IPS-18c (cell line): ENCODE measurements around the gene CARD11.

ENCODE experiments used
- H3K4me3 ChIP-seq: 2 replicates; pipeline ENCODE4 v1.7.0; 2013; ENCODE audit warnings: low read depth, mild to moderate bottlenecking, low read length, moderate library complexity; ENCODE audit not compliant: insufficient read depth
- H3K9me3 ChIP-seq: one replicate; pipeline ENCODE4 v1.6.1; 2013; ENCODE audit warnings: mild to moderate bottlenecking, low read length, moderate library complexity; ENCODE audit not compliant: control insufficient read depth, insufficient read depth

CARD11 gene

DNA sequence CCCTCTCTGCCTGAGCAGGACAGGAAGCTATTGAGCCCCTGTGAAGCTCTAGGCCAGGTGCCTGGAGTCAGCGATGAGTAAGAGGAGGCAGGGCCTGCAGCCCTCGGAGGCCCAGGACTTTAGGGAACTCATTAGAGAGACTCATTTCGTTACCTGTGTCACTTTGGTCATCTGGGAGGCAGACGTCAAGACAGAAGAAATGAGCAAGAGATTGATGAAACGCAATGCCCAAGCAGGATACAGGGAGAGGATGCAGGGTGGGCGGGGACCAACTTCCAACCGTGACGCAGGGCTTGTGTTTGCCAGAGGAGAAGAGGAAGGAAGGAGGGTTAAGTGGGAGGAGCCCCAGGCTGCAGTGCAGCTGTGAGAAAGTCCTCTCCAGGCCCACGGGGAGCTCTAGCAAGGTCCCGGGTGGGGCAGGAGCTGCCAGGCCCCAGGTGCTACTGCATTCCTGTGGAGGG lies 173.2 kb downstream of the CARD11 start:
- Histone ChIP-seq H3K9me3 (no peaks in the 10 kb centered on the region), H3K4me3 (no peak overlapping the region)

DNA sequence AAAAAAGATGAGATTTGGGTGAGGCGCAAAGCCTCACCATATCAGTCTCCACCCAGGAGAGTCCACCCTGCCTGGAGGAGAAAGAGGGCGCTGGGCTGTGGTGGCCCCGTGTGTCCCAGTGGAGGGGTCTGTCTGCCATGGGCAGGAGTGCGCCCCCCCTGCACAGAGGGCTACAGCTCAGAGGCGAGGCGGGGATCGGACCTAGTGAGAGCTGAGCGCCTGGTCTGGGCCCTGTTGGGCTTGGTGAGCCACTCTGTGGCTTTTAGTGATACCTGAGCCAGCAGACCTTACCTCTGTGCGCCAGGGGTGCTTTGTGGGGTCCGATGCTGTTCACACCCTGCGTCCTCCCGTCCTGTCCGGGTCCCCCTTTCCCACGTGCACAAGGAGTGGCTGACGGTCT lies 173.7 kb downstream of the CARD11 start:
- no peak overlapping the region for H3K4me3 ChIP-seq
- H3K9me3 ChIP-seq, result no peaks in the 10 kb centered on the region

DNA sequence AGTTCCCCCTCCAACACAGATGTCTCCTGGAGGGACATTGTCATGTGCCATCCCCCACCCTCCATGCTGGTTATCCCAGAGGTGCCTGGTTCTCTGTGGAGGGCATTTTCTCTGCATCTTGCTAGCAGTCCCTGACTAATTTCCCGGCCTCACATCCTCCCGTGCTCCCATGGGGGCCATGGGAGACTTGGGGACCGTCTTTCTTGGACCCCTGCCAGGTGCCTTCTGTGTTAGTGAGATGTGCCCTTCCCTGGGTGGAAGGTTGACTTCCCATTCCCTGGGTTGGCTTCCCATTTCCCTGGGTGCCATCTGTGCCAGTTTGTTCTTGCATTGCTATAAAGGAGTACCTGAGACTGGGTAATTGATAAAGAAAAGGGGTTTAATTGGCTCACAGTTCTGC lies 177.1 kb downstream of the CARD11 start:
- Histone ChIP-seq H3K9me3 (no peaks in the 10 kb centered on the region), H3K4me3 (no peak overlapping the region)

DNA sequence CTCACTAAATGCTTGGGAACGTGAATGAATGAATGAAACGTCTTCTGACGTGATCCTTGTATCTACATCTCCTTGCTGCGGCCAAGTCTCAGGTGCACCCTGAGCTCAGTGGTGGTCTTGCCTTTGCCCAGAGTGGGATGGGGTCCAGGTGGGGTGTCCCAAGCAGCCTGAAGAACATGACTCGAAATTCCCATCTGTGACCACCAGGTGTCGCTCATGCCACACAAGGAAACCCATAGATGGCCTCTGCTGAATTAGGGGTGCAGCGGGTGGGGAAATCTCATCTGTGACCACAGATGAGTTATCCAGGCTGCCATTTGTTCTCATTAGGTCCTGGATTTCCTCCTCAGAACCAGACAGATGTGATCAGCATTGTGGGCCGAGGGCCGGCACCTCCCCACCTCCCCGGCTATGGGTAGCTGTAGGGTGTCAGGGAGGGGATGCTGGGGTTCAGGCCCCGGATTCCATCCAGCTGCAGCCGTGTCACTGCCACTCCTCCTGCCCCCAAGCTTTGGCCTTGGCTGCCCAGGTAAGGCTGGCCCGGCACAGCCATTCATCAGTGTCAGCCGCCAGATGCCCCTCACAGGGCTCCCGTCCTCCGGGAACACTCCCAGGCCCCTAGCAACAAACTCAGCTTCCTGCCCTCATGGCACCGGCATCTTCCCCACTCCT lies 178.5 kb downstream of the CARD11 start:
- H3K9me3 ChIP-seq, result no peaks in the 10 kb centered on the region
- H3K4me3 ChIP-seq, result no peak overlapping the region

DNA sequence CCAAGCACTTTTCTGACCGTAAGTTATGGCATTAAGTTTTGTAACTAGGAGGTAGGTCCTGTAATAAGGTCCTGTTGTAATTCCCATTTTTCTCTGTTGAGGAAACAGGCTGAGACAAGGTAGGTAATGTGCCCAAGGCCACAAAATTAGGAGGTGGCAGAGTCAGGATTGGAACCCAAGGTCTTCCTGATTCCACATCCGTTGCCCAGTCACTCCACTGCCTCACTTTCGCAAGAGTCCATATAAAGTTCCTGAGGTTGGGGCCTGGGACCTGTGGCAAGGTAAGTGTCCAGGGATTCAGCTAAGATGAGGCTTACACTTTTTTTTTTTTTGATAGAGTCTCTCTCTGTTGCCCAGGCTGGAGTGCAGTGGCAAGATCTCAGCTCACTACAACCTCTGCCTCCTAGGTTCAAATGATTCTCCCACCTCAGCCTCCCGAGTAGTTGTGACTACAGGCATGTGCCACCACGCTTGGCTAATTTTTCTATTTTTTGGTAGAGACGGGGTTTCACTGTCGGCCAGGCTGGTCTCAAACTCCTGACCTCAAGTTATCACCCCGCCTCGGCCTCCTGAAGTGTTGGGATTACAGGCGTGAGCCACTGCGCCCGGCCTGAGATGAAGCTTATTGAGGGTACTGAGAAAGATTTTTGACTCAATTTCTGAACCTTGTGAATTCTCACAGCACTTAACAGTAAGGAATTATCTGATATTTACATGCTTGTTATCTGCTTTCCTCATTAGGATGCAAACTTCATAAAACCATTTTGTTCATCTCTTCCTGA lies 179.3 kb downstream of the CARD11 start:
- Histone ChIP-seq H3K4me3 (no peak overlapping the region), H3K9me3 (no peaks in the 10 kb centered on the region)

DNA sequence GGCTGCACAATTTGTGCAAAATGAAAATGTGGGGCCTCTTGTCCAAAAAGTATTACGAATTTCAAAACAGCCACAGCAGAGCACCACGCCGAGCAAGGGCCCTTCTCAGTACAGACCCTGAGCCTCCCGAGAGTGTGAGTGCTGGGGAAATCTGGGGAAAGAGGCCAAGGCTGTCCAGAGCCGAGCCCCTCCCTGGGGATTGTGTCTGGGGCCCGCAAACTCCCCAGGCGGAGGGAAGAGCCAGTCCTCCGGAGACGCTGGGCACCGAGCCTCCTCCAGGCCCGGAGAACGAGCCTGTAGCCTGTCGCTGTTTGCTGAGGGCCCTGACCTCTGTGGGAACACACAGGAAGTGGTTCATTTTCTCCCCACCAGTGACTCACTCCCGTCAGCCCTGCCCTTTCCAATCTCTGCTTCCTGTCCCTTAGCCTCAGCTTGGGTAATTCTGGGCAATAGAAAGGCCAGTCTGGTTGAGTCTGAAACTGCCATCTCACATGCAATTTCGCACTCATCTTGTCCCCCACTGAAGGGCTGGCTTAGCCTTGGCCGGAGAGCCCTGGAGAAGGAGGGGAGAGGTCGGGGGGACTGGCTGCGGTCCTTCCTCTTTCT lies 180.1 kb downstream of the CARD11 start:
- no peaks in the 10 kb centered on the region for H3K9me3 ChIP-seq
- no peak overlapping the region for H3K4me3 ChIP-seq

DNA sequence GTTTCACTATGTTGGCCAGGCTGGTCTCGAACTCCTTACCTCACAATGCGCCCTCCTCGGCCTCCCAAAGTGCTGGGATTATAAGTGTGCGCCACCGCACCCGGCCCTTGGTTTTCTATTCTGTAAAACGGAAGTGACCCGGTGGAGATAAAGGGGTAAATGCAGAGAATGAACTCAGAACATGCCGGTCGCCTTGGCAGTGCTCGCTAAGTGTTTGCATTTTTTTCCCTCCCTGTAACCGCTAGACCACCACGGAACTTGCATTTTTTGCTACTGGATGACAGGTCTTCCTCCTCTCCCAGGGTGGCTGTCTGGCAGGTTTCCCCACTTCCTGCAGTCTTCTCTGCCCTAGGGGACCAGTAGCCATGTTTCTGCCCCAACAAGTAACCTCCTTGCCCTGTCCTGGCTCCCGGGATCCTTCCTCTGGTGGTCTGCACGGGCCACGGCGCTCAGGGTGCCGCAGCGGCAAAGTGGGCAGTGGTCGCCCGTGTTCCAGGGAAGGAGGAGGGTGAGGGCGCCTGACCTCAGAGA lies 180.8 kb downstream of the CARD11 start:
- H3K9me3 ChIP-seq, result no peaks in the 10 kb centered on the region
- H3K4me3 ChIP-seq, result no peak overlapping the region

DNA sequence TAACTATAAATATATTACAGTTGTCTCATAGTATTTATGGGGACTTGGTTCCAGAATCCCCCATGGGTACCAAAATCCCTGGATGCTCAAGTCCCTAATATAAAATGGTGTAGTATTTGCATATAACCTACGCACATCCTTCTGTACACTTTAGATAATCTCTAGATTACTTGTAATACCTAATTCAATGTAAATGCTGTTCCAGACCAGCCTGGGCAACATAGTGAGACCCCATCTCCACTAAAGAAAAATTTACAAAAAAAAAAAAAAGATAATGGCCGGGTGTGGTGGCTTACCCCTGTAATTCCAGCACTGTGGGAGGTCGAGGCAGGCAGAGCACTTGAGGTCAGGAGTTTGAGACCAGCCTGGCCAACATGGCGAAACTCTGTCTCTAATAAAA lies 182.2 kb downstream of the CARD11 start:
- Histone ChIP-seq H3K9me3 (no peaks in the 10 kb centered on the region), H3K4me3 (no peak overlapping the region)

DNA sequence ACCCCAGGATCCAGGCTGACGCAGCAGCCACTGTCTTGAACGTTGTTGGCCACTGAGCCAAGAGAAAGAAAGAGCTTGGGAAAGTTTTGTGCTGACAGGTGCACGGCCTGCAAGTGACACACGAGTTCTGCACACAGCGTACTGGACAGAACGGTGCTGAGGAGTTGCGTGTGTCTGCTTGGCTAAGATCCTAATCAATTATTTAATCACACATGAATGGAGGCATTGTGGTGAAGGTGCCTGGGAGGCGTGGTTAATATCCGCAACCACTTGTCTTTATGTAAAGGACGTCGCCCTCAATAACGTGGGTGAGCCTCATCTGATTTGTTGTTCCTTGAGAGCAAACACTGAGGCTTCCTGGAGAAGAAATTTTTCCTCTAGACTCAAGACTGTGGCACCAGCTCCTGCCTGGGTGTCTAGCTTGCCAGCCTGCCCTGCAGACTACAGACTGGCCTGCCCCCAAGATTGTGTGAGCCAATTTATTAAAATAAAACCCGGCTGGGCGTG lies 183.0 kb downstream of the CARD11 start:
- Histone ChIP-seq H3K9me3 (no peaks in the 10 kb centered on the region), H3K4me3 (no peak overlapping the region)

DNA sequence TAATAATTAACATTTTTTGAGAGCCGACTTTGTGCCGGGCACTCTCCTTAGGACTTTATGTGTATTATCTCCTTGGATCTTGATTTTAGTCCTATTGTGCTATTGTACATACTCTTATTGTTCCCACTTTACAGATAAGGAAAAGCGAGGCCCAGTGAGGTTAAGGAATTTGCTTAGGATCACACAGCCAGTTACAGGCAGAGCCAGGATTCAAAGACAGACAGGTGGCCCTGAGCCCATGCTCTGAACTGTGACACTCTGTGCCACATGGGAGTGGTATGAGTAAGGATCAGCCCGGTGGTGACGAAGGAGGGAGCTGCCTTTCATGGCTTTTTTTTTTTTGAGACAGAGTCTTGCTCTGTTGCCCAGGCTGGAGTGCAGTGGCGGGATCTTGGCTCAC lies 183.7 kb downstream of the CARD11 start:
- no peak overlapping the region for H3K4me3 ChIP-seq
- no peaks in the 10 kb centered on the region for H3K9me3 ChIP-seq

DNA sequence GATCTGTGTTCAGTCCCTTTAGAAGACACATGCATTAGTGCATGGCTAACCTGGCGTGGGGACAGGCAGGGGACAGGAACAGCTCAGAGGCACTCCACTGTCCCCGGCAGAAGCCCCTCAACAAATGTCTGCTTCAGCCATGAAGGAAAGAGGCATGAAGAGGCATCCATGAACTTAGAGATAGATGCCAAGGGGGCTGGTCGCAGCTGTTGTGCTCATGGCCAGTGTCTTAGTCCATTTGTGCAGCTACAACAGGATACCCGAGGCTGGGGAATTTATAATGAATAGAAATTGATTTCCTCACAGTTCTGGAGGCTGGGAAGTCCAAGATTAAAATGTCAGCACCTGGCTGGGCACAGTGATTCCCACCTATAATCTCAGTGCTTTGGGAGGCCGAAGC lies 185.0 kb downstream of the CARD11 start:
- Histone ChIP-seq H3K9me3 (no peaks in the 10 kb centered on the region), H3K4me3 (no peak overlapping the region)

DNA sequence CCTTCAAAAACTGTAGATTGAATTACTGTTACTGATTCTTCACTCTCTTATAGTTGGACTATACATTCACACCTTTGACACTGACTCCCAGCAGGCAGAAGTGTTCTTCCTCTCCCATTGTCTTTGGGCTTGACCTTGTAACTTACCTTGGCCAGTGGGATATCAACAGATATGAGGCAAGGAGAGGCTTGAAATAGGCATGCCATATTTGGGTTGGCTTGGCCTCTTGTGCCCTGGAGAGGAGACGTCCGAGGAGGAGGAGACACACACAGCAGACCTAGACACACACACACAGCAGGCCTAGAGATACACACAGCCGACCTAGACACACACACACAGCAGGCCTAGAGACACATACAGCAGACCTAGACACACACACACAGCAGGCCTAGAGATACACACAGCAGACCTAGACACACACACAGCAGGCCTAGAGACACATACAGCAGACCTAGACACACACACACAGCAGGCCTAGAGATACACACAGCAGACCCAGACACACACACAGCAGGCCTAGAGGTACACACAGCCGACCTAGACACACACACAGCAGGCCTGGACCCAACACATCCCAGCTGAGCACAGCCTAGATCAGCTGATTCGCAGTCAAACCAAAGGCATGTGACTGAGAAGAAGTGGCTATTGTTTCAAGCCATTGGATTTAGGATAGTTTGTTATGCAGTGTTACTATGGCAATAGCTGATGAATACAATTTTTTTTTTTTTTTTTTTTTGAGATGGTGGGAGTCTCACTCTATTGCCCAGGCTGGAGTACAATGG lies 187.1 kb downstream of the CARD11 start:
- Histone ChIP-seq H3K4me3 (no peak overlapping the region), H3K9me3 (no peaks in the 10 kb centered on the region)
